IPS-18c (cell line): ENCODE measurements around the gene LGALS16.
"Not testable (repeated sequence)": the region's sequence is repeated elsewhere in the genome, so short reads cannot be mapped to it uniquely, and the experiment has no call there.

Source experiments
- H3K4me3 ChIP-seq: 2 replicates; pipeline ENCODE4 v1.7.0; 2013; ENCODE audit warnings: low read depth, mild to moderate bottlenecking, low read length, moderate library complexity; ENCODE audit not compliant: insufficient read depth
- H3K9me3 ChIP-seq: one replicate; pipeline ENCODE4 v1.6.1; 2013; ENCODE audit warnings: mild to moderate bottlenecking, low read length, moderate library complexity; ENCODE audit not compliant: control insufficient read depth, insufficient read depth

LGALS16 gene

GRCh38 chr19:39655613-39656012 lies at the start of gene LGALS16:
Gene LGALS16 (plus strand): TSS chr19:39655913. CDS start chr19:39655962, 49 bp downstream.
- Histone ChIP-seq H3K4me3 (no peak within 1 kb of the TSS), H3K9me3 (no peaks in the 10 kb centered on the region)

GRCh38 chr19:39607021-39607420 lies 48.7 kb upstream of the LGALS16 start:
- no peaks in the 10 kb centered on the region for H3K9me3 ChIP-seq
- no peak overlapping the region for H3K4me3 ChIP-seq

- no peaks in the 10 kb centered on the region for H3K9me3 ChIP-seq
Measured at GRCh38 chr19:39607561-39607960, 48.2 kb upstream of the LGALS16 start.

GRCh38 chr19:39613597-39613996 lies 42.1 kb upstream of the LGALS16 start:
- H3K9me3 ChIP-seq, result peaks cover 5% of the 10 kb centered on the region
- no peak overlapping the region for H3K4me3 ChIP-seq

More at GRCh38 chr19:39607561-39607960, 48.2 kb upstream of the LGALS16 start:
- H3K4me3 ChIP-seq, result no peak overlapping the region

GRCh38 chr19:39617745-39618144 lies 38.0 kb upstream of the LGALS16 start:
- Histone ChIP-seq H3K4me3 (no peak overlapping the region), H3K9me3 (peaks cover 5% of the 10 kb centered on the region)

GRCh38 chr19:39623946-39624345 lies 31.8 kb upstream of the LGALS16 start:
- Histone ChIP-seq H3K4me3 (no peak overlapping the region), H3K9me3 (no peaks in the 10 kb centered on the region)

GRCh38 chr19:39627631-39628030 lies 28.1 kb upstream of the LGALS16 start:
- H3K9me3 ChIP-seq, H3K4me3 ChIP-seq: not testable (repeated sequence)

GRCh38 chr19:39631178-39631577 lies 24.5 kb upstream of the LGALS16 start:
- Histone ChIP-seq H3K4me3 (no peak overlapping the region), H3K9me3 (no peaks in the 10 kb centered on the region)

- Histone ChIP-seq H3K9me3 (no peaks in the 10 kb centered on the region), H3K4me3 (no peak overlapping the region)
Measured at GRCh38 chr19:39631626-39632025, 24.1 kb upstream of the LGALS16 start.

- Histone ChIP-seq H3K9me3 (no peaks in the 10 kb centered on the region), H3K4me3 (no peak overlapping the region)
Measured at GRCh38 chr19:39637891-39638290, 17.8 kb upstream of the LGALS16 start.

GRCh38 chr19:39641773-39642172 lies 13.9 kb upstream of the LGALS16 start:
- H3K9me3 ChIP-seq, result no peaks in the 10 kb centered on the region
- no peak overlapping the region for H3K4me3 ChIP-seq

GRCh38 chr19:39643591-39643990 lies 12.1 kb upstream of the LGALS16 start:
- Histone ChIP-seq H3K4me3 (no peak overlapping the region), H3K9me3 (no peaks in the 10 kb centered on the region)

- Histone ChIP-seq H3K9me3 (no peaks in the 10 kb centered on the region), H3K4me3 (no peak overlapping the region)
Measured at GRCh38 chr19:39645800-39646411, 9.8 kb upstream of the LGALS16 start.

GRCh38 chr19:39647918-39648317 lies 7.8 kb upstream of the LGALS16 start:
- Histone ChIP-seq H3K4me3 (no peak overlapping the region), H3K9me3 (no peaks in the 10 kb centered on the region)

- Histone ChIP-seq H3K9me3 (no peaks in the 10 kb centered on the region), H3K4me3 (no peak overlapping the region)
Measured at GRCh38 chr19:39659791-39660190, 4.1 kb downstream of the LGALS16 start.

GRCh38 chr19:39660661-39661060 lies 4.9 kb downstream of the LGALS16 start:
- Histone ChIP-seq H3K4me3 (no peak overlapping the region), H3K9me3 (no peaks in the 10 kb centered on the region)

- Histone ChIP-seq H3K9me3 (no peaks in the 10 kb centered on the region), H3K4me3 (no peak overlapping the region)
Measured at GRCh38 chr19:39661565-39661964, 5.9 kb downstream of the LGALS16 start.

GRCh38 chr19:39669860-39670259 lies 14.1 kb downstream of the LGALS16 start:
- H3K4me3 ChIP-seq, H3K9me3 ChIP-seq: not testable (repeated sequence)

- Histone ChIP-seq H3K9me3 (no peaks in the 10 kb centered on the region), H3K4me3 (no peak overlapping the region)
Measured at GRCh38 chr19:39670998-39671397, 15.3 kb downstream of the LGALS16 start.
